Keratinocyte (primary cell): ENCODE measurements around the gene HSPBP1.

Source experiments
- EZH2 ChIP-seq: IDR thresholded peaks from one replicate; pipeline ENCODE4 v1.6.1; 2012; ENCODE audit warnings: inconsistent platforms, mild to moderate bottlenecking, low read length, moderate library complexity
- TF ChIP-seq, protein P1 (sequence below), 3 experiments: IDR thresholded peaks in 1 of 3; conservative IDR thresholded peaks in 1 of 3; optimal IDR thresholded peaks in 1 of 3; 2 replicates in 2 of 3; 3 replicates in 1 of 3; pipeline versions ENCODE3 to v1.5.1; 2011; ENCODE audit warnings: low read length in 3 of 3, mild to moderate bottlenecking in 3 of 3, moderate library complexity in 2 of 3, control low read depth in 1 of 3, inconsistent platforms in 1 of 3; ENCODE audit not compliant: insufficient read depth in 2 of 3; ENCODE audit errors: extremely low read depth in 1 of 3

DNA sequence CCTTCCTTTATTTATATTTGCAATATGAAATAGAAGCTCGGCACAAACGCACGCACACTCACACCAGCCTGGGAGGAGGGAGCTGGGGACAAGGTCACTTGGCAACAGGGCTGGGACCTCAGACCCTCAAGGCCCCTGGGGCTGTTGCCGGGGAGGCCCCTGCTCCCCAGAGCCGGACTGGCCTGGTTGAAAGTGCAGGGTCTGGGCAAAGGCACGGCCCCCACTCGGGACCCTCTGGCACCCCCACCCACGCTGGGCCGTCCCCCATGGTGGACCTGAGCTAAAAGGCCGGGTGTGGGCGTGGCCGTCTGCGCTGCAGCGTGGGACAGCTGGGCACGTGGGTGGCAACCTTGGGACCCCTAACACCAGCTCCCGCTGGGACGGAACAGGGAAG is 50.1 kb downstream of the HSPBP1 start:
- TF ChIP-seq, protein P1, sequence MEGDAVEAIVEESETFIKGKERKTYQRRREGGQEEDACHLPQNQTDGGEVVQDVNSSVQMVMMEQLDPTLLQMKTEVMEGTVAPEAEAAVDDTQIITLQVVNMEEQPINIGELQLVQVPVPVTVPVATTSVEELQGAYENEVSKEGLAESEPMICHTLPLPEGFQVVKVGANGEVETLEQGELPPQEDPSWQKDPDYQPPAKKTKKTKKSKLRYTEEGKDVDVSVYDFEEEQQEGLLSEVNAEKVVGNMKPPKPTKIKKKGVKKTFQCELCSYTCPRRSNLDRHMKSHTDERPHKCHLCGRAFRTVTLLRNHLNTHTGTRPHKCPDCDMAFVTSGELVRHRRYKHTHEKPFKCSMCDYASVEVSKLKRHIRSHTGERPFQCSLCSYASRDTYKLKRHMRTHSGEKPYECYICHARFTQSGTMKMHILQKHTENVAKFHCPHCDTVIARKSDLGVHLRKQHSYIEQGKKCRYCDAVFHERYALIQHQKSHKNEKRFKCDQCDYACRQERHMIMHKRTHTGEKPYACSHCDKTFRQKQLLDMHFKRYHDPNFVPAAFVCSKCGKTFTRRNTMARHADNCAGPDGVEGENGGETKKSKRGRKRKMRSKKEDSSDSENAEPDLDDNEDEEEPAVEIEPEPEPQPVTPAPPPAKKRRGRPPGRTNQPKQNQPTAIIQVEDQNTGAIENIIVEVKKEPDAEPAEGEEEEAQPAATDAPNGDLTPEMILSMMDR (optimal IDR thresholded peaks at IDR 0.05 in 1 of 3, IDR thresholded peaks at IDR 0.05 in 1 of 3, conservative IDR thresholded peaks at IDR 0.05 in 1 of 3; ENCODE audit: extremely low read depth in 1 of 3, insufficient read depth in 2 of 3, low read length in 3 of 3) = no peak
- no peak for TF ChIP-seq EZH2
